ENCODE data around the gene CIB2.

CIB2 gene

GRCh38 chr15:78149068-78149804 lies 18.0 kb upstream of the CIB2 start, which contains the start of gene IDH3A:
TSS of gene IDH3A (plus strand) at chr15:78149362. CDS start at chr15:78149404, 42 bp downstream.
- peak; percentile 99 for DNase-seq (ENCODE audit: low read depth in 1 of 2, low spot score in 1 of 2)

GRCh38 chr15:78148392-78149067 lies 17.3 kb upstream of the CIB2 start:
- no peak for DNase-seq (ENCODE audit: low read depth in 1 of 2, low spot score in 1 of 2)

- no peak for DNase-seq (ENCODE audit: low read depth in 1 of 2, low spot score in 1 of 2)
Measured at GRCh38 chr15:78147566-78147965, 16.3 kb upstream of the CIB2 start.

- DNase-seq (ENCODE audit: low read depth in 1 of 2, low spot score in 1 of 2): no peak
Measured at GRCh38 chr15:78146425-78147154, 15.3 kb upstream of the CIB2 start.

- no peak for DNase-seq (ENCODE audit: low read depth in 1 of 2, low spot score in 1 of 2)
Measured at GRCh38 chr15:78142332-78142731, 11.1 kb upstream of the CIB2 start.

GRCh38 chr15:78140292-78140691 lies 9.0 kb upstream of the CIB2 start:
- DNase-seq (ENCODE audit: low read depth in 1 of 2, low spot score in 1 of 2): no peak

GRCh38 chr15:78139578-78139977 lies 8.3 kb upstream of the CIB2 start:
- no peak for DNase-seq (ENCODE audit: low read depth in 1 of 2, low spot score in 1 of 2)

- no peak for DNase-seq (ENCODE audit: low read depth in 1 of 2, low spot score in 1 of 2)
Measured at GRCh38 chr15:78133801-78134200, 2.6 kb upstream of the CIB2 start.

- DNase-seq (ENCODE audit: low read depth in 1 of 2, low spot score in 1 of 2): no peak
Measured at GRCh38 chr15:78130466-78131294, 565 bp downstream of the CIB2 start.

GRCh38 chr15:78129751-78130287 lies 1.4 kb downstream of the CIB2 start:
- DNase-seq (ENCODE audit: low read depth in 1 of 2, low spot score in 1 of 2): no peak

GRCh38 chr15:78129077-78129750 lies 2.0 kb downstream of the CIB2 start:
- DNase-seq (ENCODE audit: low read depth in 1 of 2, low spot score in 1 of 2): no peak

- no peak for DNase-seq (ENCODE audit: low read depth in 1 of 2, low spot score in 1 of 2)
Measured at GRCh38 chr15:78127882-78128281, 3.4 kb downstream of the CIB2 start.

- no peak for DNase-seq (ENCODE audit: low read depth in 1 of 2, low spot score in 1 of 2)
Measured at GRCh38 chr15:78125267-78125666, 6.0 kb downstream of the CIB2 start.

- DNase-seq (ENCODE audit: low read depth in 1 of 2, low spot score in 1 of 2): no peak
Measured at GRCh38 chr15:78120523-78120922, 10.7 kb downstream of the CIB2 start.

- no peak for DNase-seq (ENCODE audit: low read depth in 1 of 2, low spot score in 1 of 2)
Measured at GRCh38 chr15:78112551-78112950, 18.7 kb downstream of the CIB2 start.

- DNase-seq (ENCODE audit: low read depth in 1 of 2, low spot score in 1 of 2): no peak
Measured at GRCh38 chr15:78111788-78112187, 19.5 kb downstream of the CIB2 start.

- DNase-seq (ENCODE audit: low read depth in 1 of 2, low spot score in 1 of 2): no peak
Measured at GRCh38 chr15:78110916-78111475, 20.2 kb downstream of the CIB2 start.

GRCh38 chr15:78110096-78110495 lies 21.1 kb downstream of the CIB2 start:
- DNase-seq (ENCODE audit: low read depth in 1 of 2, low spot score in 1 of 2): no peak

GRCh38 chr15:78109156-78109555 lies 22.1 kb downstream of the CIB2 start:
- no peak for DNase-seq (ENCODE audit: low read depth in 1 of 2, low spot score in 1 of 2)
